GM18505 (cell line): ENCODE measurements around the gene PTPRM.

Source experiments
- ATAC-seq: cut with Tn5 transposase; IDR thresholded peaks from one replicate; pipeline ENCODE4 v1.9.1; 2021; ENCODE audit not compliant: unreplicated experiment
- POLR2A ChIP-seq: IDR thresholded peaks from 4 replicates; pipeline ENCODE4 v1.6.1; 2011; ENCODE audit warnings: borderline replicate concordance; ENCODE audit not compliant: insufficient read depth, insufficient read length; ENCODE audit errors: extremely low read depth

Gene PTPRM

DNA sequence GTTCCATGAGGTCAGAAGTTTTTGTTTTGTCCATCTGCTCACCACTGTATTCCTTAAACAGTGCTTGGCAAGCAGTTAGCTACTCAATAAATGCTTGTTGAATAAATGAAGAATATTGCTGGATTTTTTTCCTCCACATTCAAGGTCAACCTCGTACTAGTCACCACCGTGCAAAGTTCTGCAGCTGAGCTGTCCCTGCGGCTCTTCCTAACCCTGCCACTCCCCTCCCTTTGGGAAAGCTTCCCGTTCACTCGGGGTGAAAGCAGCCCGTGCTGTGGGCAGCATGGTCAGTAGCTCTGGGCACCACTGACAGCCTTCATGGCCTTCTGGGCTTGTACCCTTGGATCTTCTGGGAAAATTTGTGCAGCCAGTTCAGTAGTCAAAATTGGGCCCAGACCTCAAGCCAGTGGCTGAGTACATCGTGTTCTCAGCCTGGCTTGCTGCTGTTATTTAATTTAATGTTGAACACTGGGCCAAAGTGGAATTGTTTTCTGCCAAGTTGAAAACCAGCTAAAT lies 572.8 kb downstream of the PTPRM start:
- no peak for ATAC-seq
- TF ChIP-seq POLR2A = no peak

DNA sequence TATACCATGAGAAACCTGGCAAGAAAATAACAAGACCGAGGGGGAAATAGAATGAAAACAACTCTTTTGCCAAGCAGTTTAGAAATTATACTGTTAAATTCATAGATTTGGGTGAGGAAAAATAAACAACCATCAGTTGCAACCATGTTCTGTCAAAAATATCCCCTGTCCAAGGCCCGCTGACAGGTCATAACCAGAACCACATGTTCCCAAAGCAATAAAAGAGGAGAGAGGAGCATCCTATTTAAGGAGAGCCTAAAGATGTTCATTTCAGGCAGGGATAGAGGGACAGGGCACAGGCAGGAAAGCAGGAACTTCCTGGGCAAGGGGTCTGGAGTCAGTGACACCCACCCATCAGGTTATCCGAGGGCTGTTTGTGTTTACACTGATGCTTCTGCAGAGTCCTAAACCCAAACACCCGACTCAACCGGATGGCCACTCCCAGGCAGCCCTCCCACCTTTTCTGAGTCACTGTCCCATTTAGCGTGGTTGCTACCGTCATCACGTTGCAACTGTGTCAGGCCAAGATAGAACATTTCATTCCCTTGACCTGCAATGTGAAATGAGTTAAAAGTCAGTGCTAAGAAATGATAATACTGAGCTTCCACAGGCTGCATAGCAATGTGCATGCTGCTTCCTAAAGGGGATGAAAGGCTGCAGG lies 573.9 kb downstream of the PTPRM start:
- ATAC-seq = no peak
- TF ChIP-seq POLR2A = no peak

GRCh38 chr18:8142131-8142711 lies 575.1 kb downstream of the PTPRM start:
- no peak for TF ChIP-seq POLR2A
- ATAC-seq = no peak

- no peak for TF ChIP-seq POLR2A
- ATAC-seq = no peak
Measured at GRCh38 chr18:8142932-8143331, 575.8 kb downstream of the PTPRM start.

DNA sequence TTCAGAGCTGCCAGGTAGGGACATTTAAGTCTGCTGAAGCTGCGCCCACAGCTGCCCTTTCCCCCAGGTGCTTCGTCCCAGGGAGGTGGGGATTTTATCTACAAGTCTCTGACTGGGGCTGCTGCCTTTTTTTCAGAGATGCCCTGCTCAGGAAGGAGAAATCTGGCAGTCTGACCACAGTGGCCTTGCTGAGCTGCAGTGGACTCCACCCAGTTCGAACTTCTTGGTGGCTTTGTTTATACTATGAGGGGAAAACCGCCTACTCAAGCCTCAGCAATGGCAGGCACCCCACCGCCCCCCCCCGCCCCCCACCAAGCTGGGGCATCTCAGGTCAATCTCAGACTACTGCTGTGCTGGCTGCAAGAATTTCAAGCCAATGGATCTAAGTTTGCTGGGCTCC lies 584.1 kb downstream of the PTPRM start:
- TF ChIP-seq POLR2A = no peak
- no peak for ATAC-seq

GRCh38 chr18:8153887-8154583 lies 586.9 kb downstream of the PTPRM start:
- TF ChIP-seq POLR2A = no peak

GRCh38 chr18:8162802-8163201 lies 595.7 kb downstream of the PTPRM start:
- no peak for TF ChIP-seq POLR2A
- ATAC-seq = no peak

More at GRCh38 chr18:8153887-8154583, 586.9 kb downstream of the PTPRM start:
- no peak for ATAC-seq

DNA sequence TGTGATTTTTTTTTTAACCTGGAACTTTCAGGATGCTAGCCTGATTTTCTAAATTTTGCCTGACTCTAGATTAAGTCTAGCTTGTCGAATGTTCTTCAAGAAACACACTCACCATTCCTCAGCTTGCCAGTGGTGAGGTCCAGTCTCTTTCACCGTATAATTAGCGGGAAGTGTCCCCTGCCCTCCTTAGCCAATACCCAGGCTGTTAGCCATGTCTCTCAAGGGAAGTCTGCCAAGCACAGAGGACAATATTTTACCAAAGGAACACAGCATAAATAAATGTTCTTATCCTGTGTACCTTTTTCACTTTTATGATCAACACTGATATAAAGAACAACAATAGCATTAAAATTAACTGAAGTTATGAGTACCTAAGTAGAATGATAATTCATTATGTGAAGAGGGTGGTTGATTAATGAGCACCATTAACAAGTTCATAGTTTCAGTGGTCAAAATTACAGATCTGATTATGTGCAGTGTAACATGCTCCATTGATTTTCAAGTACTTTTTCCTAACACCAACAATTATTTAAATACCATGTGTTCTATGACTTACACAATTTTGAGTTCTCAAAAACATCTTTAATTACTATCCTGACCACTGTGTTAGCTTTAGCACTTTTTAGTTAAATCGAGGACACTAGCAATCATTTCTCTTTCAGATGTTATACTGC lies 596.3 kb downstream of the PTPRM start:
- ATAC-seq = no peak
- no peak for TF ChIP-seq POLR2A

GRCh38 chr18:8165095-8165494 lies 598.0 kb downstream of the PTPRM start:
- TF ChIP-seq POLR2A = no peak
- no peak for ATAC-seq

DNA sequence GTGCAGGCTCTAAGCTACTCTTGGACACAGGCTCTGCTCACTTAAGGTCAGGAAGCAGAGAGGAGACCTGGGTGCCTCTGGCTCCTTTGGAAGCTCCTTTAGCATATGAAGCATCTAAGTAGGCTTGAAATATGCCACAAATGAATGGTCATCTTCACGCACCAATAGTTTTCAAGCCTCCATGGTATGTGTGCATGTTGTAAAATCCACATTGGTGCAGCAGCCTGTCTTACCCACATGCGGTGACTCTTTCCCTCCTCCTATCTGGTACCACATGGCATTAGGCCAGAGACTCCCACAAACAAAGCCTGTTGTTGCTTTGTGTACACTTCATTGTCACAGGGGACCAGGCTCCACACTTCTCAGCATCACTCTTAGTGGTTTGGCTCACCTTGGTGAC lies 599.9 kb downstream of the PTPRM start:
- ATAC-seq = no peak
- no peak for TF ChIP-seq POLR2A

GRCh38 chr18:8167673-8168072 lies 600.6 kb downstream of the PTPRM start:
- no peak for TF ChIP-seq POLR2A
- ATAC-seq = no peak

GRCh38 chr18:8169722-8170121 lies 602.6 kb downstream of the PTPRM start:
- no peak for TF ChIP-seq POLR2A
- ATAC-seq = no peak

DNA sequence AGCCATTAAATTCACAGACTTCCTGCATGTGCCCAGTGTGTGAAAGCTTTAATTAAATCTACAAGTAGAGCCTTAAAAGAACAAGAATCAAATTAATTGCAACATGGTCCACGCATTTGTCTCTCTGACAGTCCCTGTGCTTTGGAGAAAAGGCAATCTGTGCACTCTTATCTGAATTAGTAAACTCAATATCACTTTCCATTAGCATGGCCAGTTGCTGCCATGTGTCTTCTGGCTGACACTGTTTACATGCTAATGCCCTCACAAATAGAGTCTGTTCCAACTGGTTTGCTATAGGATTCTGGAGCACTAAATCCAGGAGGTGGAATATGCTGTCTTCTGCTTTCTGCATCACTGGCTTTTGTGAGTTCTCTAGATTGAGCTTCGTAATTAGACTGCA lies 607.7 kb downstream of the PTPRM start:
- ATAC-seq = no peak

More for the DNA sequence above, 607.7 kb downstream of the PTPRM start:
- TF ChIP-seq POLR2A = no peak
